NCI-H2227 (cell line): ENCODE data around the gene CST6.
"Not testable (repeated sequence)": the region's sequence is repeated elsewhere in the genome, so short reads cannot be mapped to it uniquely, and the experiment has no call there.

Experiments used
- DNase-seq: peaks from one replicate; lab custom pipeline; 2025; ENCODE audit not compliant: unreplicated experiment; lab: John Stamatoyannopoulos, UW

Gene CST6

DNA sequence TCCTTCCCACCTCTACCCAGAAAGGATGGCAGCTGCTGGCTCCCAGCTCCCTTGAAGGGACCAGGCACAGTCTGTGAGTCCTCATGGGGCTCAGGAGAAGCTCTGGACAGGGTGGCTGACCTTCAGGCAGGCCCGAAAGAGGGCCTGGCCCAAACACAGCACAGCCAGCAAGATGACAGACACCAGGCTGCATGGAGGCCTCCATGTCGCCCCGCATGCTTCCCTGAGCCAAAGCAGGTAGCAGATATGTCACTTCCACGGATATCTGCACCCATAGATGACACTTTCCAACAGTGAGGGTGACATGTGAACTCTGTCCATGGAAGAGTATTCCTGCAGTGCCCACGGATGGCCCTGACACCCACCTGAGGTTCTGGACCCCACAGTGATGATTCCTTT is 28.2 kb upstream of the CST6 start:
- DNase-seq: no peak

DNA sequence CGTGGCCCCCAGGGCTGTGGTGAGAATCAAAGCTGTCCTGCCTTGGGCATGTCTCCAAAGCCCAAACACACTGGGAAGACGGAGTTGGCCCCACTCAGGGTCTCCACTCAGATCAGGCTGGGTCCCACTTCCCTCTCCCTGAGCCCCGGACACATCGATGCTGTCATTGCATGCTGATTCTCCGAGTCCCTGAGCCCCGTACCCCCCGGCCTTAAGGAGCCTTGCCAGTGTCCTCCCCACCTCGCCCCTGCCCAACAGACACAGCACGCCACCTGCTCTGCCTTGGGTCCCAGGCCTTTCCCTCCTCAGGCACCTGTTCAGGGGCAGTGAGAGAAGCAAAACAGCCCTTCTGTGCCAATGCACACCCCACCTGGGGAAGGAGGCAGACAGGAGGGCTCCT is 24.5 kb upstream of the CST6 start:
- no peak for DNase-seq

DNA sequence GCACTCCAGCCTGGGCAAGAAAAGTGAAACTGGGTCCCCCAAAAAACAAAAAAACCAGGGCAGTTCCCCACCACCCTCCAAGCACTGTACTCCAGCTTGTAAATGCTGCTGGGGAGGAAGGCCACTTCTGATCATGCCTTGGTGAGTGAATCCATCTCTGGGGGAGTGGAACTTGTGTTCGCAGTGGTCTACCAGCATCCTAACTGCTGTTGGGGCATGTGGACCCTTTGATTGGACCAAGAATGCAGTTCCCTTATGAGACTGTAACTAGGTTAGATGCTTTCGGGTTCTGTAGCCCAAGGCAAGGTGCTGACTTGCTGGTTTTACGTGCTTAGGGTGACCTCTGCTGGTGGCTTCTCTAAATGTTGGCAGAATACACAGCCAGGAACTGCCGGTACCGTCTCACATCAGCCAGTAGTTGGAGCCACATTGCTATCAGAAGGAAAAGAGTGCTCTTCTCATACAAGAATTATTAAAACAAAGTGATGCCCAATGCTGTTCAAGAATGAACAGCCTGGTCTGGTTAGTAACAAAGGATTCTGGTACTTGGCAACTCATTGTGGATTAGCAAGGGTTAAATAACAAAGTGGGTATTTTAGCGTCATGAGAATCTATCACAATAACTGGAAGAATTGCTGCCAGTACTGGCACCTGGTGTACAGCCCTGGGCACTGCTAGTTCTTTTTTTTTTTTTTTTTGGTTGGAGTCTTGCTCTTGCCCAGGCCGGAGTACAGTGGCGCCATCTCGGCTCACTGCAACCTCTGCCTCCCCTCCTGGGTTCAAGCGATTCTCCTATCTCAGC is 22.8 kb upstream of the CST6 start:
- peak; percentile 95 for DNase-seq

DNA sequence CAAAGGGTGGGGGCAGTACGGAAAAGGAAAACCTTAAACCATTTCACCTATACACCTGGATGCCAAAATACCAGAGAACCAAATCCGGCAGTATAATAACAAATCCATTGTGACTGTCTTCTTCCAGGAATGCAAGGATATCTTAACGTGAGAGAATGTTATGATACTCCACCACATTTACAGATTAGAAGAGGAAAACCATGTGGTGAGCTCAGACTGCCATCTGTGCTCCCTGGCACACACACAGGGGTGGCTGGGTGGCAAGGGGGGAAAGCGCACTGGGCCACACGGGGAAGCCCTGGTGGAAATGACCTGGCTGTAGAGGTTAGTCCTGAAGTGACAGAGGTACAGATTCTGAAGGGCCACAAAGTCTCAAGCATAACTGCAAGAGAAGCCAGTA is 19.8 kb upstream of the CST6 start:
- DNase-seq: no peak

DNA sequence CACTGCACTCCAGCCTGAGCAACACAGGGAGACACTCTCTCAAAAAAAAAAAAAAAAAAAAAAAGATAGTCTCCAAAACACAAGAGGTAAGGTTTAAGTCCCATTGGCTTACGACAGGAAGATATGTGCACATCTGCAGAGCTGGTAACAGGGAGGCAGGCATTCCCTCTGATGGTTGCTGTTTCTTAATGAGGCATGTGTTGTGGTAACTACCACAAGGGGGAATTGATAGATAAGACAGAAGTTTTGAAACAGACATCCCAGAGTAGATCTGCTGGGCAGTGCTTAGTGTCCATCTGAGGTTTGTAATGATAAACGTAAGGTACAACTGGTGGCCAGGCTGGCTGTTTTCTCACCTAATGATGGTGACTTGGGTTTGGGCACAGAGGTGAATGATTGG is 14.5 kb upstream of the CST6 start:
- DNase-seq: no peak

DNA sequence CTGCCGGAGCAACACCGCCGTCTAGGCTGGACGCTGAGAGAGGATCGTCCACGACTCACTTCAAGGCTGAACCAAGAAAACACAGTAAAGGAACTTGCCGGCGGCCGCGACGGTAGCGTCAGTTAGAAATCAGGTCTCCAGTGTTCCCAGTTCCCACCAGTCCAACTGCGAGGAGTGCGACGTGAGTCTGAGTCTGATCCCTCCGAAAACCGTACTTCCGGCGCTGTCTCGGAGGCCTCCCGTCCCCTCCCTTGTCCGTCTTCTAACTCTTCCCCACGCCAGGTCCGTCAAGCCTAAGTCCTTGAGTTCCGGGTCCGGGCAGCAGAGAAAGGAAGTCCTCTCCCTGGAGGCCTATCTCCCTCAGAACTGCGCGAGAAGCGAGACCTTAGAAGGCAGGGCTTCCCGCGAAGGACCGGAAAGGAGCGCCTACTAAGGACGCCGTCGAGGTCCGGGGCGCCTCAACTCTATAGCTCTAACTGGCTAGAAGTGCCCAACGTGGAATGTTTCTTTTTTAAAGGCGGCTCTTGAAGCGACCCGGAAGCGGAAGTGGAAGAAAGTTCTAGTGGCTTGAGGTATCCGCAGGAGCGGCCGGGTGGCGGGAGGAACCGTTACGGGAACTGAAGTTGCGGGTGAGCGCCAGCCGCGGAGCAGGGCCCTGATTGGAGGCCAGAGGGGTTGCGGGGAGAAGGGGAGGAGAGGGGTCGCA is 9.7 kb upstream of the CST6 start, which contains the start of the genes BANF1 and EIF1AD:
Gene BANF1, plus strand, starts transcription at position 562 of the 706 bp plus-strand sequence. CDS start 748 bp downstream, outside the sequence.
Gene EIF1AD, minus strand, starts transcription at position 216 of the 706 bp plus-strand sequence. CDS start 1,768 bp downstream, outside the sequence.
- peak; percentile 98 for DNase-seq

DNA sequence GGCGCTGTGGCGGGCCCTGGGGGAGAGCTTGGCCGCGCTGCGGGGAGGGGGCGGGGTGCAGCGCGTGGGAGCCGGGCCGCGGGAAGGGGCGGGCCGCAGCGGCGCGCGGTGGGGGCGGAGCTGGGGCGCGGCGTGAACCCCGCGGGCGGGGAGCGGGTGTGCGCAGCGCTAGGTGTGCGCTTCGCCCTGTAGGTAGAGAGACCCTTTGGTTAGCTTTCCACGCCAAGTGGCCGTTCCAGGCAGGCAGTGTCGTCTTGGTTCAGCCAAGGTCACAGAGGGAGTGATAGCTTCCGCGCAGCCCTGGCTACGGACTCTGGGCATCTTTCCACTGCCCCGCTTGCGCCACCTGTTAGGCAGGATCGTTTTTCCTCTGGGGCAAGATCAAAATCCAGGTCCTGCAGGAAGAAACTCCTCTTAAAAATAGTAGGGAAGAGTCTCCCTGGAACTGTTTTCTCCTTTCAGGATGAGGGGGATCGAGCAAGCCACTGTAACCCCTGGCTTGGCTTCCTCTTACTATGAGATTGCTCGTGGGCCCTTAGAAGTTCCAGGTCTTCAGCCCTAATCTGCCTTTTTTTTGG is 9.1 kb upstream of the CST6 start:
- DNase-seq: peak; percentile 83

DNA sequence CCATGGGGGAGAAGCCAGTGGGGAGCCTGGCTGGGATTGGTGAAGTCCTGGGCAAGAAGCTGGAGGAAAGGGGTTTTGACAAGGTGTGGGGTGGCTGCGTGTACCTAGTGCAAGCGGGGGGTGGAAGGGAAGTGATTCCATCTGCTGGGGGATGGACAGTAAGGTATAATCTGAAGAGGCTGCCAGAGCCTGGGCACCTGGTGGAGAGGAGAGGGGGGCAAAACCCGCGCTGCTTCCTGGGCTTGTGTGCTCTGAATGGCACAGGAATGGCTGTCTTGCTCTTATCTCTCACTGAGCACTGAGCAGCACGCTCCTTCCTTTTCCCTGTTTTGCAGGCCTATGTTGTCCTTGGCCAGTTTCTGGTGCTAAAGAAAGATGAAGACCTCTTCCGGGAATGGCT is 8.5 kb upstream of the CST6 start:
- DNase-seq: no peak

DNA sequence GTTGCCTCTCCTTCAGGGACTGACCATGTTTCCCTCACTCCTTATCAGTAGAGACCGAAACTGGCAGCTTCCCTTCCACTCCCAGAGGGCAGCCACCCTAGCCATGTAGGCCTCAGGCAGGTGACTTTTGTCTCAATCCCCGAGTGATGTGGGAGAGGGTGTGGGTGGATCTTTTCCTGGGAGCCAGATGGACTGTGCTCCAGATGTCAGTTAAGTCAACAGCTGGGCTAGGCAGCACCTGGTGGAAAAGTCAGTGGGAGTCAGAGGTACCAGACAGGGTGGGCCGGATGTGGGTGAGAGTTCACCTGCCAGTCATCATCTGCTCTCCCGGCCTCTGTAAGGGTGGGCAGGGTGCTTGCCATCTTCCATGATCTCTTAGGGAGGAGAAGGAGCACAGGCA is 7.6 kb upstream of the CST6 start:
- no peak for DNase-seq

DNA sequence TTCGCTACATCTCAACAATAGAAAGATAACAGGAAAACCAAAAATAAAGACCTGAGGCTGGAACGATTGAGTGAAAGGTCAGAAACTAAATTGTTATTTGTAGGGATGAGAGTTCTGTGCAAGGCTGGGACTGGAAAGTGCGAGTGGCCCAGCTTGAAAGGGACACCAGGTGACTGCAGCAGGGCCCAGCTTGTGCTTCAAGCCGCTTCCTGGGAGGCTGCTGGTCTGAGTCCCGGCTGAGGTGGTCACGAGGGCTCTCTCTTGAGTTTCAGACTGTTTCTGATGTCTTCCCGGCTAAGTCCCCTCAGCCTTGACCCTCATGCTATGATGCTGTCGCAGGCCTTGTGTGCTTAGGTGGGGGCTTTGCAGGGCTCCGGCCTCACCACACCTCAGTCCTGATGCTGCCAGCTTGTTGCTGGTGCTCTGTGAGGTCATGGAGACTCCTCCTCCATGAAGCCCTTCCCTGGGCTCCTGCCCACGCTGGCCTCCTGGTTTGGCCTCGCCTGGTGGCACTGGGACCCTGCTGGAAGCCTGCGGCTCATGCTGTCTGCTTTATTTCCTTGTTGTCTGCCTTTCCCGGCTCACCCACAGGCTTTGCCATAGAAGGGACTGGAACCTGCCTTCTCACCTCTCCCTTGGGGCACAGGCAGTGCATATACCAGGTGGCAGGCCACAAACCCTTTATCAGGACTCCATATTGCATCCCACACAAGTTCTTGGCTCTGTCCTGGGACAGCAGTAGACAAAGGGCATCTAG is 5.5 kb upstream of the CST6 start:
- DNase-seq: no peak

DNA sequence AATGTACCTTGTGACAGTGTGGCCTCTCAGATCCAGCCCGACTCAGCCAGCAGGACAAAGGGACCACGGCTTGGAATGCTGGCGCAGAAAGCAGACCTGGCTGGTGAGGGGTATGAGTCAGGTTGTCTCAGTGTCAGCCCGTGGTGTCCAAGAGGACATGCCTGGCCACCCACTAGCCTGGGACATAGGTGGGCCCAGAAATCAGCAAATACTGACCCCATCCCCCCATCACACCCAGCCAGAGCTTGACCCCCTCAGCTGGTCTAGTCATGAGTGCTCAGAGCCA is 5.0 kb upstream of the CST6 start:
- DNase-seq: no peak

DNA sequence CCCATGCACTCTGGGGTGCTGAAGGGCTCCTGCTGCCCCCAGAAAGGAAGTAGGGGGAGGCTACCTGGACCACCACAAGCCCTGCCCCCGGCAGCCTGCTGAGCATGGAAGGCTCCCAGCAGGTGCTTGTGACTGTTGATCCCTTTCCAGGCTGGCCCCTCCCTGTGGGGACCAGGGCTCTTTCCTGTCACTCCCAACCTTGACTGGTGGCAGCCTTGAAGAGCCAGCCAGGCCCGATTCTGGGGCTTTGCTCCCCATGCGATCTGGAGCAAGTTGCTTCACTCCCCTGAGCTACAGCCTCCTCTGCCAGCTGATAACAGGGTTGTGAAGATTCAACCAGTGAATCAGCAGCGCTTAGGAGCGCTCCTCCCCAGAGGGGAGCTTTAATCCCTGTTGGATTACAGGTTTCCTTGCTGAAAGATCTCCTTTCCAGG is 4.6 kb upstream of the CST6 start:
- peak; percentile 20 for DNase-seq

DNA sequence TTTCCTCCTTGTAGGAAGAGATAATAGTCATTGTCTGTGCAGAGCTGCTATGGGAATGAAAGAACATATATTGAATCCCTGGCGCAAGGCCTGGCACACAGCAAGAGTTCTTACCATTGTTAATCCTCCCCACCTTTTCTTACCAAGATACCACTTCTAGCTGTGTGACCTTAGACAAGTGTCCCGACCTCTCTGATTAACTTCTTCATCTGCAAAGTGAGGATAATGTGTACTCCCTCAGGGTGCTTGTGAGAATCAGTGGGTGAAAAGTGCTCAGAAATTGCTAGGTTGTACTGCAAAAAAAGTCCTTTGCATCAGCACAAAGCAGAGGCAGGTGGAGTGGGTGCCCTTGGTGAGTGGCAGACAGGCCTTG is 3.7 kb upstream of the CST6 start:
- no peak for DNase-seq

DNA sequence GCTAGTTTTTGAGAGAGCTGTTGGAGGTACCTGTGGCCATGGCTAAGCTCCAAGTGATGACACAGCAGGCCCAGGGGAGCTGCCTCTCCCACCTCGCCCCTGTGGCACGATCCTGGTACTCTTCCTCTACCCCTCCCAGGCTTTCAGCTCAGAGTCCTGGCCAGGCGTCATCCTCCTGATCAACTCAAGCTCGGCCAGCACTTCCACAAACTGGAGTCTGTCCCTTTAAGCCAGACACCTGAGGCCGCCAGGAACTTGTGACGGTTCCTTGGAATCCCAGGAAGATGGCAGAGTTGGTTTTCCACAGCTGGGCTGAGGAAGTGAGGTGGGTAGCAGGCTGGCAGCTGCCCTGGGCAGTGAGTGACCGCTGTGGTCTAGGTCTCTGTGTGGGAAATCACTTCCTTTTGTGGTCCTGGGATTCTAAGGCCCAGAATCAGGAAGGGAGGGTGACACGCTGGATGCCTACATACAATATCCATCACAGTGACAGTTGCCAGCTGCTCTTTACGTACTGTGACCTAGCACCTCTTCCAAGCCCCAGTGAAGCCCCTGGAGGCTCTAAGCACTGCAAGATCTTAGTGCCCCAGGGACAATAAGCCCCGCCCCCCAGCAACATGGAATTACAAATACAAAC is 3.2 kb upstream of the CST6 start:
- no peak for DNase-seq

DNA sequence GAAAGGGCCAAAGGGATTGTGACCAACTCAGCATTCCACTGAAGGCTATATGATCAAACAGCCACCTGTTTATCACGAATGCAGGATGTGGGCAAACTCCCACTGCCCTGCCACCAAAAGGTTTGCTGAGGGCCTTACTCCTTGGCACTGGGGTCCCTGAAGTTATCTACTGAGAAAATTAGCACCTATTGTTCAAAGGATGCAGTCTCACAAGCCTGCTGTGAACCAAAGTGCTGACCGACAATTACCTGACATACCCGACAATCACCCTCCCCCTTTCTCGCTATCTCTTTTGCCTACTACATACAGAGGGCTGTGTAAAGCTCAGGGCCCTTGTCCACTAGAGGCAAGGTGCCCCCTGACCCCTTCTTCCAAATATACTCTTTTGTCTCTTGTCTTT is 1.8 kb upstream of the CST6 start:
- DNase-seq: not testable (repeated sequence)

DNA sequence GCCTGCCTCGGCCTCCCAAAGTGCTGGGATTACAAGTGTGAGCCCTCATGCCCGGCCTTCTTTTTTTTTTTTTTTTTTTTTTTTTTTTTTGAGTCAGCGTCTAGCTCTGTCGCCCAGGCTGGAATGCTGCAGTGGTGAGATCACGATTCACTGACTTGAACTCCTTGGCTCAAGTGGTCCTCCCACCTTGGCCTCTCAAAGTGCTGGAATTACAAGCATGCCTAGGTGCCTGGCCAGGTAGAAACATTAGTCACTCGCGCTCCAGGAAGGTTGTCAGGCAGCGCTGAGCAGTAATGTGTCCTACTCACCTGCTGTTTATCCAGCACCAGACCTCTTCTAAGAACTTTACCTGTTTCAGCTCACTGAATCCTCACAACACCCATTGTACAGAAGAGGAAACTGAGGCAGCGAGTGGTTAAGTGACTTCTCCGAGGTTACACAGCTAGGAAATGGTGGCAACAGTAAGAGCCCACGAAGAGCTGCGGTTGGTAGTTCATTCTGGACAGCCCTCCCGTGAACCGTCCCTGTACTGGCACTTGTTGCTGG is 496 bp upstream of the CST6 start:
- DNase-seq: no peak

DNA sequence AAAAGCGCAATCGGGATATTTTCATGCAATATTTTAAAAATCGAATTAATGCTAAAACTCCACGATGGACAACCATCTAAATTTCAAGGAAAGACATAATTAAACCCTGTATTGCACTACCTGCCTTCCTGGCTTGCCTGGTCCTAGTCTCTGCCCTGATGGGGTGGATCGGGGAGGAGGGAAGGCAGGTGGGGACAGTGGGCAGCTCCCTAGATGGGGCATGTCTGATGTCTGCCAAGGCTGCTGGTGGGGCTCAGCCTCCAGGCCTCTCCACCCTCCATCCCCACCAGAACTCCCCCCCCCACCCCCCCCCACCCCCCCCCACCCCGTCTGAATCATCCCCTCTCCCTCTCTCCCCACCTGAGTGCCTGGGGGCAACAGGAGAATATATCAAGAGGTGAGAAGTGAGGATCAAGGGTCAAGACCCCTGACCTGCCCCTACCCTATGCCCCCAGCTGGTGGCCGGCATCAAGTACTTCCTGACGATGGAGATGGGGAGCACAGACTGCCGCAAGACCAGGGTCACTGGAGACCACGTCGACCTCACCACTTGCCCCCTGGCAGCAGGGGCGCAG is 650 bp downstream of the CST6 start:
- DNase-seq: no peak

DNA sequence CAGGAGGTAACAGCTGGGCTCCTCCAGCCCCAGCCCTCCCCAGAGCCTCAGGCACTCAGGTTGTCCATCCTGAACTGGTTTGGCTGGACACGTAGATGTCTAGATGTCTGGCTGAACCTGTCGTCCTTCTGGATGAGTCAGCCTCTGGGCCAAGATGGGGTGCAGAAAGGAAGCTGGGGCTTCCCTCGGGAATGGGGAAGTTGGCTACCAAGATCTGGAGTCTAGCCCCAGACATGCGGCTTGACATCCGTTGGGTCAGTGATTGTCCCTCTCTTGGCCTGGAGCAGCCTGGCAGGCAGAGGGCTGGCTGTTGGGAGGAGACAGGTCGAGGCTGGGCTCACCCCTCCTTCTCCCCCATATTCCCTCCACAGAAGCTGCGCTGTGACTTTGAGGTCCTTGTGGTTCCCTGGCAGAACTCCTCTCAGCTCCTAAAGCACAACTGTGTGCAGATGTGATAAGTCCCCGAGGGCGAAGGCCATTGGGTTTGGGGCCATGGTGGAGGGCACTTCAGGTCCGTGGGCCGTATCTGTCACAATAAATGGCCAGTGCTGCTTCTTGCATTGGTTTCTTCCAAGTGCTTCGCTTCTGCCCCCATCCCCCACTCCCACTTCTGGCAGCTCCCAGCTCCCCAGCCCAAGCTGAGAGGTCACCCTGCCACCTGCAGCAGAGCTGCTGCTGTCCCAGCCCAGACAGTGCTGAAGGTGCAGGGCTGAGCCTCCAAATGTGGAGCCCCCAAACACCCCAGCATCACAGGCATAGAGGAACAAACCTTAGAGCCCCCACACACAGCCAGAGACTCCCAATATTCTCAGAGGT is 1.3 kb downstream of the CST6 start:
- DNase-seq: no peak

DNA sequence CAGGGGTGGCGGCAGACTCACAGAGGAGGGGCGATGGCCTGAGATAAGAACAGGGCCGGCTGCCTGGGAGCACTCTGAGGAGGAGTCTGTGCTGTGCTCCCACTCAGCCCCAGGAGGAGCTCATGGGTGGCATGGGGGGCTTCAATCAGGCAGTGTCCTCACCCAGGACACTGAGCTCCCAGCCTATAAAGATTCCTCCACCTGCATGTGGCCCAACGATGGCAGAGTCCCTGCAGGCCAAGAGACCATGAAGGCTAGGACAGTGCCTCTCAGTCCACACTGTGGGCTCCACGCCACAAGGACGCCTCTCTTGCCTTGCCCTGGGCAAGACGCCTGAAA is 1.9 kb downstream of the CST6 start:
- DNase-seq: no peak
